A549 (cell line): ENCODE data around the gene SLC13A4.

Experiments used
- EP300 ChIP-seq, 2 experiments: fragments of >200 bp; sonication (Bioruptor Twin); formaldehyde crosslinking; IDR thresholded peaks; 2 replicates in 1 of 2; 3 replicates in 1 of 2; pipeline ENCODE4 v1.6.1; 2016 to 2017
- ESRRA ChIP-seq: fragments of 150-350 bp; IDR thresholded peaks from 2 replicates; pipeline ENCODE4 v1.6.1; 2014; ENCODE audit warnings: mild to moderate bottlenecking, low read length, borderline replicate concordance
- MAZ ChIP-seq: fragments of 150-350 bp; IDR thresholded peaks from 2 replicates; pipeline ENCODE4 v1.6.1; 2014; ENCODE audit warnings: antibody characterized with exemption, low read depth, low read length, borderline replicate concordance
- PHF8 ChIP-seq: fragments of 200-600 bp; sonication (generic); IDR thresholded peaks from 2 replicates; pipeline ENCODE4 v1.6.1; 2016; ENCODE audit warnings: low read depth, mild to moderate bottlenecking, antibody characterized with exemption, moderate library complexity, borderline replicate concordance
- SREBF2 ChIP-seq: fragments of 450-650 bp; IDR thresholded peaks from 2 replicates; pipeline ENCODE4 v1.6.1; 2014; ENCODE audit warnings: mild to moderate bottlenecking, moderate library complexity
- TF ChIP-seq, protein P1 (sequence below): fragments of >200 bp; sonication (Bioruptor Twin); formaldehyde crosslinking; IDR thresholded peaks from 3 replicates; pipeline ENCODE4 v1.5.1; 2016

DNA sequence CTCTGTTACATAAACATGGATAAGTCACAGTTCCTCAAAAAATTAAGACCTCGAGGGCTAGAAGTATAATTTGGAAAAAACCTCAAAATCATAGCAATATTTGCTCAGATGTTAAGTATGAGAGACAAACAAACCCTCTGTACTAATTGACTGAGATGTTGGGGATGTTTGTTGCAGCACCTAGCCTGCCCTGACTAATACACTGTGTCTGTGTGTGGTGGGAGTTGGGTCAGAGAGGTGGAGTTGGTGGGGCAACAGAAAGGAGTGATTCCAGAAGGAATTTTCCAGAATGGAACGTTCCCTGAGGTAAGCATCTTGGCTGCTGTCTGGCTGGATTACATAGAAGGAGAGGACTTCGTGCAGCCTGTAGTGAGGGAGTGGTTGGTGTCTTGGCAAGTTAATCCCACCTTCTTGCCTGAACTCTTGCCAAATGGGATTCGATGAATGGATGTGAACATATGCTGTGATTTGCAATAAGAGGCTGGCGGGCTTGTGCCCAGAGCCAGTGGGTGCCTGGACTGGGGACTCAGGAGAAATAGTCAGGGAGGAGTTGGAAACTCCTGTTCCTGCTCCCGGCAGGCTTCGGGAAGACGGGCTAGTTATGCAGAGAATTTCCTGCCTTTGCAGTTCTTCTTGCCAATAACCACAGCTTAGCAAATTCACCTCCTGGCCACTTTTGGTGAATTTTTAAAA is 29.9 kb upstream of the SLC13A4 start:
- TF ChIP-seq, protein P1, sequence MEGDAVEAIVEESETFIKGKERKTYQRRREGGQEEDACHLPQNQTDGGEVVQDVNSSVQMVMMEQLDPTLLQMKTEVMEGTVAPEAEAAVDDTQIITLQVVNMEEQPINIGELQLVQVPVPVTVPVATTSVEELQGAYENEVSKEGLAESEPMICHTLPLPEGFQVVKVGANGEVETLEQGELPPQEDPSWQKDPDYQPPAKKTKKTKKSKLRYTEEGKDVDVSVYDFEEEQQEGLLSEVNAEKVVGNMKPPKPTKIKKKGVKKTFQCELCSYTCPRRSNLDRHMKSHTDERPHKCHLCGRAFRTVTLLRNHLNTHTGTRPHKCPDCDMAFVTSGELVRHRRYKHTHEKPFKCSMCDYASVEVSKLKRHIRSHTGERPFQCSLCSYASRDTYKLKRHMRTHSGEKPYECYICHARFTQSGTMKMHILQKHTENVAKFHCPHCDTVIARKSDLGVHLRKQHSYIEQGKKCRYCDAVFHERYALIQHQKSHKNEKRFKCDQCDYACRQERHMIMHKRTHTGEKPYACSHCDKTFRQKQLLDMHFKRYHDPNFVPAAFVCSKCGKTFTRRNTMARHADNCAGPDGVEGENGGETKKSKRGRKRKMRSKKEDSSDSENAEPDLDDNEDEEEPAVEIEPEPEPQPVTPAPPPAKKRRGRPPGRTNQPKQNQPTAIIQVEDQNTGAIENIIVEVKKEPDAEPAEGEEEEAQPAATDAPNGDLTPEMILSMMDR: no peak
- TF ChIP-seq SREBF2 (no peak), ESRRA (no peak), PHF8 (no peak), MAZ (no peak), EP300 (IDR thresholded peaks at IDR 0.05) (no peak)
